Esophagus (tissue), 2 donors: ENCODE data around the gene RBM19. TPM values are rescaled to one million over a fixed set of nuclear protein-coding genes. Genes with fewer than 3 reads are reported as not detected.

Experiments
- H3K27ac ChIP-seq, 2 donors: one replicate each; pipeline ENCODE4 v1.5.1; 2013; ENCODE audit warnings: low read depth in 2 of 2, mild to moderate bottlenecking in 2 of 2, inconsistent platforms in 1 of 2, low read length in 1 of 2, moderate library complexity in 1 of 2
- H3K27me3 ChIP-seq, 2 donors: one replicate each; pipeline ENCODE4 v1.6.1; 2013; ENCODE audit warnings: low read length in 2 of 2, control low read depth in 1 of 2, mild to moderate bottlenecking in 1 of 2; ENCODE audit not compliant: insufficient read depth in 2 of 2, control insufficient read depth in 1 of 2
- H3K36me3 ChIP-seq, 2 donors: one replicate each; pipeline ENCODE4 v1.6.1; 2013; ENCODE audit warnings: low read length in 1 of 2; ENCODE audit not compliant: control insufficient read depth in 2 of 2, insufficient read depth in 2 of 2
- H3K4me1 ChIP-seq, 2 donors: one replicate each; pipeline ENCODE4 v1.6.1; 2013; ENCODE audit warnings: low read length in 1 of 2; ENCODE audit not compliant: control insufficient read depth in 2 of 2, insufficient read depth in 2 of 2
- H3K4me3 ChIP-seq, 2 donors: one replicate each; pipeline ENCODE4 v1.5.1; 2013; ENCODE audit warnings: low read length in 2 of 2, mild to moderate bottlenecking in 2 of 2, low read depth in 1 of 2, moderate library complexity in 1 of 2
- H3K9me3 ChIP-seq, 2 donors: one replicate each; pipeline ENCODE4 v1.6.1; 2013; ENCODE audit warnings: mild to moderate bottlenecking in 2 of 2, low read depth in 1 of 2, low read length in 1 of 2, moderate library complexity in 1 of 2; ENCODE audit not compliant: control insufficient read depth in 2 of 2, insufficient read depth in 1 of 2
- WGBS, 2 donors: extraction: QIAGEN DNeasy Blood & Tissue Kit; methylation state at CpG; one replicate each; pipeline ENCODE4 v1.1.7; 2013; 5-methylcytosine and 5-hydroxymethylcytosine counted together
- polyA plus RNA-seq, 2 donors: library from polyadenylated mRNA; stranded (reverse); fragments of 200-250 nt; gene quantifications; one replicate each; pipeline ENCODE4 v1.2.3, GENCODE V29; 2013
- donor health status: healthy with polysubstance abuse.
- donor health status: Bipolar disorder and iron deficiency.

RBM19 gene
- polyA plus RNA-seq, 2 donors, result 10.2 to 18.5 TPM

- Histone ChIP-seq H3K27ac (no peak overlapping the region), H3K4me1 (peaks cover 0 to 2% of the 10 kb centered on the region in 2 donors), H3K27me3 (no peaks in the 10 kb centered on the region), H3K4me3 (no peak overlapping the region), H3K36me3 (peaks cover 12 to 30% of the 10 kb centered on the region in 2 donors), H3K9me3 (no peaks in the 10 kb centered on the region)
- 94 to 96% methylated on average over 5 of the region's 5 CpGs for WGBS, 2 donors
Observed at GRCh38 chr12:113923251-113923650, 42.9 kb downstream of the RBM19 start.

- WGBS, 2 donors, result 77 to 81% methylated on average over 3 of the region's 3 CpGs
- H3K9me3 ChIP-seq, result no peaks in the 10 kb centered on the region
- H3K27me3 ChIP-seq, result no peaks in the 10 kb centered on the region
- no peak overlapping the region for H3K27ac ChIP-seq
- H3K4me3 ChIP-seq, result no peak overlapping the region
- H3K36me3 ChIP-seq, result peaks cover 10 to 29% of the 10 kb centered on the region in 2 donors
- peaks cover 0 to 3% of the 10 kb centered on the region in 2 donors for H3K4me1 ChIP-seq
Observed at GRCh38 chr12:113921430-113921829, 44.7 kb downstream of the RBM19 start.

GRCh38 chr12:113919791-113920190 lies 46.3 kb downstream of the RBM19 start:
- H3K36me3 ChIP-seq, result peaks cover 10 to 31% of the 10 kb centered on the region in 2 donors
- H3K4me3 ChIP-seq, result no peak overlapping the region
- WGBS, 2 donors, result 90 to 94% methylated on average over 5 of the region's 5 CpGs
- H3K27ac ChIP-seq, result no peak overlapping the region
- no peaks in the 10 kb centered on the region for H3K9me3 ChIP-seq
- H3K27me3 ChIP-seq, result no peaks in the 10 kb centered on the region
- H3K4me1 ChIP-seq, result peaks cover 0 to 3% of the 10 kb centered on the region in 2 donors

GRCh38 chr12:113918306-113918705 lies 47.8 kb downstream of the RBM19 start:
- 89 to 93% methylated on average over 13 of the region's 13 CpGs for WGBS, 2 donors
- H3K36me3 ChIP-seq, result peaks cover 10 to 24% of the 10 kb centered on the region in 2 donors

GRCh38 chr12:113917393-113917792 lies 48.7 kb downstream of the RBM19 start:
- Histone ChIP-seq H3K9me3 (no peaks in the 10 kb centered on the region), H3K36me3 (peaks cover 10 to 22% of the 10 kb centered on the region in 2 donors), H3K27me3 (no peaks in the 10 kb centered on the region), H3K27ac (no peak overlapping the region), H3K4me1 (peaks cover 2 to 3% of the 10 kb centered on the region in 2 donors), H3K4me3 (no peak overlapping the region)
- 96 to 98% methylated on average over 5 of the region's 5 CpGs for WGBS, 2 donors

More at GRCh38 chr12:113918306-113918705, 47.8 kb downstream of the RBM19 start:
- no peak overlapping the region for H3K4me3 ChIP-seq
- no peak overlapping the region for H3K27ac ChIP-seq
- peaks cover 2 to 3% of the 10 kb centered on the region in 2 donors for H3K4me1 ChIP-seq
- H3K9me3 ChIP-seq, result no peaks in the 10 kb centered on the region
- no peaks in the 10 kb centered on the region for H3K27me3 ChIP-seq

- Histone ChIP-seq H3K4me3 (no peak overlapping the region), H3K9me3 (no peaks in the 10 kb centered on the region), H3K36me3 (peaks cover 10 to 18% of the 10 kb centered on the region in 2 donors), H3K27me3 (no peaks in the 10 kb centered on the region), H3K4me1 (peaks cover 2 to 3% of the 10 kb centered on the region in 2 donors), H3K27ac (no peak overlapping the region)
- WGBS, 2 donors, result 94 to 95% methylated on average over 13 of the region's 13 CpGs
Observed at GRCh38 chr12:113914806-113915205, 51.3 kb downstream of the RBM19 start.

GRCh38 chr12:113914176-113914575 lies 51.9 kb downstream of the RBM19 start:
- no peaks in the 10 kb centered on the region for H3K27me3 ChIP-seq
- peaks cover 10 to 16% of the 10 kb centered on the region in 2 donors for H3K36me3 ChIP-seq
- H3K4me3 ChIP-seq, result no peak overlapping the region
- no peak overlapping the region for H3K27ac ChIP-seq
- 89 to 90% methylated on average over 10 of the region's 10 CpGs for WGBS, 2 donors
- no peaks in the 10 kb centered on the region for H3K9me3 ChIP-seq
- peaks cover 2 to 3% of the 10 kb centered on the region in 2 donors for H3K4me1 ChIP-seq

GRCh38 chr12:113912760-113913329 lies 53.3 kb downstream of the RBM19 start:
- no peak overlapping the region for H3K4me3 ChIP-seq
- peaks cover 0 to 2% of the 10 kb centered on the region in 2 donors for H3K4me1 ChIP-seq
- no peak overlapping the region for H3K27ac ChIP-seq
- H3K36me3 ChIP-seq, result peaks cover 10 to 20% of the 10 kb centered on the region in 2 donors
- no peaks in the 10 kb centered on the region for H3K27me3 ChIP-seq
- no peaks in the 10 kb centered on the region for H3K9me3 ChIP-seq
- 33 to 45% methylated on average over 13 of the region's 13 CpGs for WGBS, 2 donors

GRCh38 chr12:113911971-113912759 lies 54.0 kb downstream of the RBM19 start:
- Histone ChIP-seq H3K36me3 (peaks cover 10 to 24% of the 10 kb centered on the region in 2 donors), H3K27ac (no peak overlapping the region), H3K4me3 (no peak overlapping the region), H3K4me1 (peaks cover 0 to 2% of the 10 kb centered on the region in 2 donors), H3K27me3 (no peaks in the 10 kb centered on the region), H3K9me3 (no peaks in the 10 kb centered on the region)
- WGBS, 2 donors, result 88 to 94% methylated on average over 14 of the region's 14 CpGs
